ENCODE results near the gene SIRPG. TPM values are rescaled to one million over a fixed set of nuclear protein-coding genes. Genes with fewer than 3 reads are reported as not detected.
A peak's percentile ranks its signal among the peaks of the same experiment; 100 is the strongest.
"Not testable (repeated sequence)": the region's sequence is repeated elsewhere in the genome, so short reads cannot be mapped to it uniquely, and the experiment has no call there.

Gene SIRPG
- total RNA-seq, 1 donor from 2014 or later: not detected

DNA sequence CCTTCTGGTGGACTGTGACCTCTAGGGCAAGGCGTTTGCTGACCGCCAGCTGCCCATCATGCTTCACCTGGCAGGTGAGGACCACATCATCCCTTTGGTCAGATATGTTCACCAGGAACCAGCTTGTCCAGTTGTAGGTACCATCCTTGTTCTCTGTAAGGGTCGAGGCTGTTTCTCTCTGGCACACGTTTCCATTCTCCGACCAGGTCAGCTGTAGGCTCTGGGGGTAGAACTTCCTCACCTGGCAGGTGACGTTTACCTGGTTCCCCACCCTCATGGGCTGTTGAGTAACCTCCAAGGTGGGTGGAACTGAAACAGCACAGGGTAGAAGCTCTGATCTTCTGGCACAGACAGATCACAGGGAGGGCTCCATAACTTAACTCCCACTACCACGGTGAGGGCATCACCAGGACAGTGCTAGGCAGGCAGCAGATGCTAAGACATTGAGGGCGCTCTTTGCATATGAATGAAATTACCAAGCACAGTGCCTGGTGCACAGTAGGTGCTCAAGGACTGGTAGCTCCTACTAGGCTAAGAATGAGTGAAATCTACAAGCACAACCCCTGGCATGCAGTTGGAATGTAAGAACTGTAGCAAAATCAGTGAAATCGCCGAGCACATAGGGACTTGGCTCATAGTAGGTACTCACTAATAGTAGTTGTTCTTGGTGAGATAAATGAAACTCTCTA is 22.1 kb downstream of the SIRPG start:
- no peak for DNase-seq (ENCODE audit: low read depth, low spot score)

DNA sequence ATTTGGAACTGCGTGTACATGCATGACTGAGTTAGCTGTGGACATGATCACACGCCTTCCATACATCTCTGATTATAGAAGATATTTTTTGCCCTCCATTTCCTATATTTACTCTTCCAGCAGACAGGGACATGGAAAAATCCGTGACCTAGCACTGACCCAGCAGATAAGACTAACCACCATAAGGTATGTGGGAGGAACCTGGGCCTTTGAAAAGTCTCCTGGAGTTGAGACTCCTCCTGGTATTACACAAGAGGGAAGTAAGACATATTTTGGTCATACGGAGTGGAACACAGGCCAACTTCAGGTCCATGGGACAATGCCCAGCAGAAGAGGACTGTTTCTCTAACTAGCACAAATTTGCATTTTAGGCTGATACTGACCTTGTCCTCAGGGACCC is 24.0 kb downstream of the SIRPG start:
- no peak for DNase-seq (ENCODE audit: low read depth, low spot score)

DNA sequence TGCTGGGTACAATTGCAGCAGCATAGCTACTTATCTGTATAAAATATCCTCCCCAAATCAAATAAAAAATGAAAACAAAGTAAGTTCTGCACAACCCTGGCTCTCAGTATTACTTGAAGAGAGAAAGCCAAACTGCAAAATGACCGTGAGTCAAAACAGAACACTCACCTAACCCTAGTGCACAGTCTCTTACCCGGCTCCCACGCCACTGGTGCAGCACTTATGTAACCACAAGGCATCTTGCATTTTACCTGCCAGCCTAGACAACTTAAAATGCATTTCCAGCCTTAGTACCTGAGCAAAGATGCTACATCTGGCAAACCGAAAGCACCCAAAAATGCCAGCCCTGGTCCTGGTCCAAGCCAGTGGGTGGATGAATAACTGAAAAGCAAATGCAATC is 25.4 kb downstream of the SIRPG start:
- no peak for DNase-seq (ENCODE audit: low read depth, low spot score)

DNA sequence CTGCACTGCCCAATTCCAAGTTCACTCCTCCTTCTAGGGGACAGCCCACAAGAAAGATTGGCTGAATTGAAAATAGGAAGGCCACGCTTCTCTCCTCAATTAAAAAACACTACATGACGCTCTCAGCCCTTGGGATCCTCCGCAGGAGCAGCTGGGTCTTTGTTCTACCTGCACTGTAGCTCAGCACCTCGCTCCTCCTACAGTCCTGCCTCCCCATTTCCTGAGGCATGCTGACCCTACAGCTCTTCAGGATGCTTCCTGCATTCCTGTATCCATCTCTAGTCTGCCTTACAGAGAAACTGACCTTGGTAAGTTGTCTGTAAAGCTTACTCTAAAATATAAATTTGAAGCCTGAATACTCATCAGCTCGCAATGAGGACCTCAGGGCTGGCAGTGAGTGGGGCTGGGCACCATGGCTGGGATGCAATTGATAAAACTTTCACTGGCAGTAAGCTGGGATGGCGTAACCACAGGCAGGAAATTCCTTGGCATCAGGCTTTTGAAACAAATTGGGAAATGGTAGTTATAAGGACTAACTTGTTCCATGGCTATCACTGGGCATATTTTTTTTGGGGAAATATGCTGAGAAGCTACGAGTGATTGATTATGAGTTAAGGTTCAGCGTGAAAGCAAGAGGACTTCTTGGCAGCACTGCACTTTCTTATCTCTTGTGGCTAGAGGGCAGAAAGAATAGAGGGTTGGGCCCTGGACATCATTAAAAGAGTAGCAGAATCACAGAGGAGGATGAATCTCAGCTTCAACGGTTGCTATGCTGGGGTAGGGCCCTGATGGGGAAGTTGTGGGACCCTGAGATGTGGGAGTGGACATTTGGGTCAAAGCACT is 26.0 kb downstream of the SIRPG start:
- DNase-seq (ENCODE audit: low read depth, low spot score): no peak

DNA sequence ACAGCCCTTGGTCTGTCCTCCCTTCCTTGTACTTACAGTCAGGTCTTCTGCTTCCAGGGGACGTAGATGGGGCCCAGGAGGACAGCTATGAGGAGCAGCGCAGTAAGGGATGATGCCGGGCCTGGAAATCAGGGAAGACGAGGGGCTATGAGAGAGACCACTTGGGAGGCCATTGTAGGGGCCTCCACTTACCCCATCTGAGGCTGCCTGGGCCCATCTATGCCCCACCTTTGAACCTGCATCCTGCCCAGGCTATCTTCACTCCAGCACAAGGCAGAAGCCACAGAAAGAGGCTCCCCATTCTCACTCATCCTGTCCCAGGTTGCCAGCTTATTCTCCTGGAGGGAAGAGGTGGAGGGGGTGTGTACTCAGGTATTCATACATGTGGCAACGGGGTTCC is 27.4 kb downstream of the SIRPG start:
- DNase-seq (ENCODE audit: low read depth, low spot score): no peak

DNA sequence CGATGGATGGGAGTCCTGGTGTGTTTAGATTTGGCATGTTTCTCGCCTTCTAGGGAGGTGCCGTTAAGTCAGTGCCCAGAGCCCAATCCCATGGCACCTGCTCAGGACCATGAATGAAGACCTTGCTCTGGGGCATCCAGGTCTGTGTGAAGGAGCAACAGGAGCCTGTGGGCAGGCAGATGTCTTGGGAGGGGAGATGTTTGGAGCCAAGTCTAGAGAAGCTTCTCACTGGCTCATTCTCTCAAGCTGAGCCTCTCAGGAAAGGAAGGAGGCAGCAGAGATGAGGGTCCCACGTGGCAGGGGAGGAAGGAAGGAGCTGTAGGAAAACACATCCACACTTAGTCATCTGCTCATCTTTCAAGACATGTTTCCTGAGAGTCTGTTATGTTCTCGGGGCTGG is 28.3 kb downstream of the SIRPG start:
- no peak for DNase-seq (ENCODE audit: low read depth, low spot score)

DNA sequence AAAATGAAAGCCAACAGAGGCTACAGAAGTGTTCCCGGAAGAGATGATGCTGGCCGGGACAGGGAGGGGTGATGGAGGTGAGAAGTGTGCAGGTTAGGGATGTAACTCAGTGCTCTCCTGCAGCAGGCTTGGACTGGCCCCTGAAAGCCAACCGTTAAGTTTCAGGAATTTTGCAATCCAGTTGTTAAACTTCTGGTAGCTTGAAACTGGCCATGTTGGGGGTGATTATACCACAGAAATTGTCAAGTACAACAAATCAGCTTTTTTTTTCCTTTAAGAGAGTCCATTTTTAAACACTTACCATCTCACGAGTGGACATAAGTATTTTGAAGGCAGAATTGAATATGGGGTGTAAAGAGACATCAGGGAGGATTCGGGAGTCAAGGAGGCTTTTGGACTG is 29.0 kb downstream of the SIRPG start:
- no peak for DNase-seq (ENCODE audit: low read depth, low spot score)

DNA sequence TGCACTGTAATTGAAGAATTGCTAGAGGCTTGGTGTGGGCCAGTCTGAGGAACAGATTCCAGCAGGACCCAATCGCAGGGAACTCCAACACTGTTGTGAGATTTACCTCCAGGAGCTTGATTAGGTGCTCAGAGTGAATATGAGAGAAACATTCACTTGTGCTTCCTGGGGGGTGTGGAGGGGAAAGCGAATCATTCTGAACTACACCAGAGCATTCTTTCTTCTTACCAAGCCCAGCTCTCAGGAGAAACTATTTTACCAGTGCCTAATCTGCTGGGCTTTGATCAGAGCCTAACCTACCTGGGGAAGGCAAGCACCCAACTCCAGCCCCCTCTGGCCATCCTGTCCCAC is 30.4 kb downstream of the SIRPG start:
- DNase-seq (ENCODE audit: low read depth, low spot score): no peak

DNA sequence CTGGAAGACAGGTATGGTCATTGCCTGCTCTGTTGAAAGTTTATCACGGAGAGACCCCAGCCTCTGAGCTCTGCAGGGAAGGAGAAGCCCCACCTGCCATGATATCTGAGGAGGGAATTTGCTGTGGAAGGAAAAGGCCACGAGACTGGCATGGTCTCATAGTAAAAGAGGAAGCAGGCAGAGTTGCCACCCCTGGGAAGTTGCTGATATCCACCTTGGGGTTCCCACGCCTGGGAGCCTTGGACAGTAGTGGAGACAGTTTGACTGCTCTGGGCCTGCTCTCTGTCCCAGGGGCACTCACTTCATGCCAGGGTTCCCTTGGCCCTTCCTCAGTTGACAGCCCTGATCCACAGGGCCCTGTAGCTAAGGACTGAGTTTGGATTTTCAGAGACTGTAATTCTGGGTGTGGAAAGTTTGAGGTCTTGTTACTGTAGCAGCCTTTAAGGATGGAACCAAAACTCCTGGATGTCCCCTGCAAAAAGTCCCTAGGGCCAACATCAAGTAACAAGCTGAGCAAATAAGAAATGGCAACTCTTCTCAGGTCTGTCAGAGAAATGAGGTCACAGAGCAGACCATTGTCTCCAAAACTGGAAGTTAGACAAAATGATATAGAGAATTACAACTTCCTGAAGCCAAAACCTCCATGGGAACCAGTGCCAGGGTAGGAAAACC is 30.9 kb downstream of the SIRPG start:
- DNase-seq (ENCODE audit: low read depth, low spot score): peak; percentile 7

DNA sequence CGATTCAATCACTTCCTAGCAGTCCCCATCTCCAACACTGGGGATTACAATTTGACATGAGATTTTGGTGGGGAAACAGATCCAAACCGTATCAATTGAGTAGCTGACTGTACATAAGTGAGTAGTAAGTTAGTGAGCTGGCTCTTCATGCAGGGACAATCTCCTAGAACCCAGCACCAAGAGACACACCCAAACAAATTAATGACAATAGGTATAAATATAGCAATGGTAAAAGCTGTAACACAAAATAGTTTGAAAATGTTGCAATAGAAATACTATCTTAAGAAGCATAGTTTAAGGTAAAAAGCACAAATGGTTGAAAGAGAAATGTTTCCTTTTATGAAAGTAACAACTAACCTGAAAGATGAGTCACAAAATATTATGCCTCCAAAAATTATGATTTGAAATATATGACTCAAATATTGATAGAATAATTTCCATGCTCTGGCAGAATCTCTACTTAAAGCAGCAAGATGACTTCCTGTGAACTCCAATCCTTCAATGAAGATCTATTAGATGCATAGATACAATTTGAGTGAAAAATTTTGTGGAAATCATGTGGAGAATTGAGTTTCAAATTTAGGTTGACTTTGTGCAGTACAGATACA is 32.4 kb downstream of the SIRPG start:
- DNase-seq (ENCODE audit: low read depth, low spot score): no peak

DNA sequence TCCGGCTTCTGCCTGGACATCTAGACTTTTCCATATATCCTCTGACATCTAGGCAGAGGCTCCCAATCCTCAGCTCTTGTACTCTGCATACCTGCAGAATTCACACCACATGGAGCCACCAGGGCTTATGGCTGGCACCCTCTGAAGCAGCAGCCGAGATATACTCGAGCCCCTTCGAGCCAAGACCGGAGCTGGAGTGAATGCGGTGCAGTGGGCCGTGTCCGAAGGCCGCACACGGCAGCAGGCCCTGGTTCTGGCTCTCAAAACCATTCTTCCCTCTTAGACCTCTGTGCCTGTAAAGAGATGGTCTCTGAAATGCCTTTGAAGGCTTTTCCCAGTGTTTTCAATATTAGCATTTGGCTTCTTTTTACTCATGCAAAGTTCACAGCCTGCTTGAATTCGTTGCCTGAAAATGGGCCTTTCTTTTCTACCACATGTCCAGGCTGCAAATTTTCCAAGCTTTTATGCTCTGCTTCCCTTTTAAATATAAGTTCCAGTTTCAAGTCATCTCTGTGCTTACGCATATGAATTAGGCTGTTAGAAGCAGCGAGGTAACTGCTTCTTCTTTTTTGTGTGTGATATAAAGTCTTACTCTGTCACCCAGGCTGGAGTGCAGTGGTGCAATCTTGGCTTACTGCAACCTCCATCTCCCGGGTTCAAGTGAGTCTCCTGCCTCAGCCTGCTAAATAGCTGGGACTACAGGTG is 33.9 kb downstream of the SIRPG start:
- no peak for DNase-seq (ENCODE audit: low read depth, low spot score)

DNA sequence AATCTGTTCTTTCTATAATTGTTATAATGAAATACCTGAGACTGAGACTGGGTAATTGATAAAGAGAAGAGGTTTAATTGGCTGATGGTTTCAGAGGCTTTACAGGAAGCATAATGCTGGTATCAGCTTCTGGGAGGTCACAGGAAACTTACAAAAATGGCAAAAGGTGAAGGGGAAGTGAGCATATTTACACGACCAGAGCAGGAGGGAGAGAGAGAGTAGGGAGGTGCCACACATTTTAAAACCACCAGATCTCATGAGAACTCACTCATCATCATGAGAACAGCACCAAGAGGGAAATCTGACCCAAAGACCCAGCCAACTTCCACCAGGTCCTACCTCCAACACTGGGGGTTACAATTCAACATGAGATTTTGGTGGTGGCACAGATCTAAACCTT is 35.1 kb downstream of the SIRPG start:
- DNase-seq (ENCODE audit: low read depth, low spot score): no peak

DNA sequence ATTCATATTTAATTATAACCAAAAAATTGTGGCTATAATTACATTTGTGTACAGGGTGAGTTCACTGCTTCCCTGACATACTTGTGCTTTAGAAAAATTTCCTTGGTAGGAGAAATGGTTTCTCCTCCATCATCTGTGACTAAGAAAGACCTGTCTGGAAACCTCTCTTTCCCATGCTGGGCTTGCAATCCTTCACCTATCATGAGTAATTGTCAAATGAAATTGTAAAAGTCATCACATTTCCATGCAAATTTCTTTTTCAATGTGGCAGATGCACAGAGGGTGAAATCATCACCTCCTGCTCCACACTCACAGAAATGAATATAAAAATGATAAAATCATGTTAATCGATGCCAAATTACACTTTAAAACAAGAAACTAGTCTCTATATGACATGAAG is 36.3 kb downstream of the SIRPG start:
- no peak for DNase-seq (ENCODE audit: low read depth, low spot score)

DNA sequence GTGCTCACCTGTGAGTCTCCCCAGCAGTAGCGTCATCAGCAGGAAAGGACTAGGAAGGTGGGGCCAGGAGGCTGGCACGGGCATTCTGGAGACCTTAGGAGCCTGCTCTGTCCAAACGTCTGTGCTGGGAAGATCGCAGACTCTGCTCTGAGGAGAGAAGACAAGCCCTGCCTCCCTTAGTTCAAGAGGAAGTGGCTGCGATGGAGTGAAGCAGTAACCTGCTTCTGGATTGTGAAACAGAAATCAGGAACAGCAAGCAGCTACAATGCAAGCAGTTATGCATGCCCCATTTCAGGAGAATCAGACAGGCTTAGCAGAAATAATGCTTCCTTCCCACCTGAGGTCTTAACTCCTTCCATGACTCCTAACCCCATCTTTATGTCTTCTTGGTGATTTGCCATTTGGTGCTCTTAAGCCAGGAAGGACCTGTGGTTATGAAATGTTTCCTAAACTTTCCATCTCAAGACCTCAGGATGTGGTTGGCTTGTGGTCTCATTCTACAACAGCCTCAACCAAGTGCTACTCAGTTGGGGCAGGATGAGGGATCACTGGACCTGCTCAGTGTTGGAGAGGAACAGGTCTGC is 37.6 kb downstream of the SIRPG start, which contains the start of gene SIRPB1:
Gene SIRPB1 (minus strand): TSS at position 149 of the 584 bp plus-strand sequence. CDS start 65 bp downstream, at position 84.
- no peak for DNase-seq (ENCODE audit: low read depth, low spot score)

DNA sequence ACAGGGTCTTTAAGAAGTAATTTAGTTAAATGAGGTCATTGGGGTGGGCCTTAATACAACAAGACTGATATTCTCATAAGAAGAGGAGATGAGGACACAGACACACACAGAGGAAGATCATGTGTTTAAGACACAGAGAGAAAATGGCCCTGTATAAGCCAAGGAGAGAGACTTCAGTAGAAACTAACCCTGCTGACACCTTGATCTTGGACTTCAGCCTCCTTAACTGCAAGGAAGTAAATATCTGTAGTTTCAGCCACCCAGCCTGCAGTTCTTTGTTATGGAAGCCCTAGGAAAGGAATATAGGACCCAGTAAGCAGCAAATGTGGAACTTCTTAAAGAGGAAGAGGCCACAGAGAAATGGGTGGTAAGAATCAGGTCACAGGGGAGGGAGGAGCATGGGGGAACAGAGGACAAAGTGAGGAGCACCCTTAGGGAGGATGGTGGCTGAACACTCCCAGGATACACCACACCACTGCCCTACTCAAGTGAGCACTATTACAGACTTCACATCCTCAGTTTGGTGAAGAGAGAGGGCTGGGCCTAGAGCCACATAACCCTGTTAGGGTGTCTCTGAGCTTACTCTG is 38.5 kb downstream of the SIRPG start:
- DNase-seq (ENCODE audit: low read depth, low spot score): no peak

DNA sequence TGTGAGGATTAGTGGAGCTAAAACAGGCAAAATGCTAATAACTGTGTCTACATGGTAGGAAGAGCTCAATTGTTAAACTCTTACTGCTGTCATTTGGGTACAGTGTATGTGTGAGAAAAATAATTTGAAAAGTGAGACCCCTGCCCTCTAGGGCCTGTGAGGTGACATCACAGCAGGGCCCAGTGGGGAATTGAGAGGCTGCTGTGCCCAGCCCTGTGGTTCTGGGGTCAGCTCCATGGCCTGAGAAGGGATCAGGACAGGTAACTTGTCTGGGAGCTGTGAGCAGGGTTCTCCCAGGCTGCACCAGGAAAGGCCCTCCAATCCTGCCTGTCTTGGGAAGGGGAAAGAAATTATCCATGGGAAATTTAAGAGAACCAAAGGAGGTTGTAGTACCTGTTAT is 39.1 kb downstream of the SIRPG start:
- no peak for DNase-seq (ENCODE audit: low read depth, low spot score)

DNA sequence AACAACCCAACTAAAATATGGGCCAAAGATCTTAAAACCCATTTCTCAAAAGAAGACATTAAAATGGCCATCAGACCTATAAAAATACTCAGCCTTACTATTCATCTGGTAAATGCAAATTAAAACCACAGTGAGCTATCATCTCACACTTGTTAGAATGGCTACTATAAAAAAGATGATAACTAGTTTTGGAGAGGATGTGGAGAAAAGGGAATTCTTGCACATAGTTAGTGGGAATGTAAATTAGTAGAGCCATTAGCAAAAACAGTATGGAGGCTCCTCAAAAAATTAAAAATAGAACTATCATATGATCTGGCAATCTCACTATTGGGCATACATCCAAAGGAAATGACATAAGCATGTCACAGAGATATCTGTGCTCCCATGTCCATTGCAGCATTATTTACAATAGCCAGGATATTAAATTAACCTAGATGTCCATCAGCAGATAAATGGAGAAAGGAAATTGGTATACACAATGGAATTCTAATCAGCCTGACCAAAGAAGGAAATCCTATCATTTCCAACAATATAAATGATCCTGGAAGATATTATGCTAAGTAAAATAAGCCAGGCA is 40.6 kb downstream of the SIRPG start:
- peak; percentile 87 for DNase-seq (ENCODE audit: low read depth, low spot score)

DNA sequence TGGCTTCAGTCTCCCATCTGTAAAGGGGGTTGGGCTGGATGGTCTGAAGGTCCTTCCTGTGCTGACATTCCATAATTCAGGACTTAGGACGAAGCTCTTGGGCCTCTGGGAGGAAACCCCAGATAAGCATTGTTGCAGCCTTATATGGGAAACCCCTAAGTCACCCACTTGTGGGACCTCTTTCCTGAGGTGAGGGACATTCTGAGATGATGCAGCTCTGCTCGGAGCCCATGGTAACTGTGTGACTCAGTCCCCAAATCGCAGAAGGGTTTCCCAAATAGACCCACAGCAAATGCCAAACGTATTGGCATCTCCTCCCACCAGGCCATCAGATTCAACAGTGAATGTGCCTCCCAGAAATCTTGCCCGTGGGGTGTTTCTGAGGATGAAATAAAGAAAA is 47.2 kb downstream of the SIRPG start:
- DNase-seq (ENCODE audit: low read depth, low spot score): not testable (repeated sequence)

DNA sequence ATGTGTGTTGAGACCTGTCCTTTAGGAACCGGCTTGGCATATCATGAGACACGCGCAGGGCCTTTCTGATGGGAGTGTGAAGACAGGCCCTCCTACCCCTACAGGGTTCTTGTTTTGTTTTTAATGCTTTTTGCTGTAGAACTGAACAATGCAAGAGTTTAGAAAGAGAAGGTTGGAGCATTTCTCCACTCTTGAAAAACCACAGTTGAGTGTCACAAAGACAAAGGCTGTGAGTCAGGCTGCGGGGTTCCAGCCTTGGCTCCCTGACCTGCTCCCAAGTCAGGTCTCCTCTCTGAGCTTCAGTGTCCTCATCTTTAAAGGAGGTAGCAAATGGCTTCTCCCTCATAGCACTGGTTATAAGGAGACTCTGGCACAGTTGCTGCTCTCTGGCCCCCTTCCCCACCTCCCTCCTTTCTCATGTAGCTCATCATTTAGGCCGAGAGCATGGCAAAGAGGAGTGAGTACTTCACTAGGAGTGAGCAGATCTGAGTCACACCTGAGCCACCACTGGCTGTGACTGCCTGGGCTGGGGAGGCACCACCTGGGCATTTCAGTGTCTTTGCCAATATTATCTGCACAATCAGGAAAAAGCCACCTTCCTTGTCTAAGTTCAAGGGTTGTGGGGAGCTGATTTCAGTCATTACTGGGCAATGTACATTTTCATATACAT is 48.8 kb downstream of the SIRPG start:
- not testable (repeated sequence) for DNase-seq (ENCODE audit: low read depth, low spot score)

DNA sequence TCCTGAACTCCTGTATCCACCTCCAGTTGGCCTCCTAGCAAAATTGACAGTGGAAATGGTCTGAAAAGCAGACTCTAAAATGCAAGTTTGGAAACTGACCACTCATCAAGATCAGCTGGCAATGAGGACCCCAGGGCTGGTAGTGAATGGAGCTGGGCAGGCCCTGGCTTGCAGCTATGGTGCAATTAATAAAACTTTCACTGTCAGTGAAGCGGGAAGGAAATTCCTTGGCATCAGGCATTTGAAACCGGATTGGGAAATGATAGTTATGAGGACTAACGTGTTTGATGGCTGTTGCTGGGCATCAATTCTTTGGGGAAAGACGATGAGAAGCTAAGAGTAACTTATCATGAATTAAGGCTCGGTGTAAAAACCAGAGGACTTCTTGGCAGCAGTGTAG is 56.8 kb downstream of the SIRPG start:
- no peak for DNase-seq (ENCODE audit: low read depth, low spot score)

All from pulmonary artery endothelial cell (primary cell).